Liver (tissue), 9 donors: Measurements from ENCODE around the gene NFATC1. TPM values are rescaled to one million over a fixed set of nuclear protein-coding genes. Genes with fewer than 3 reads are reported as not detected.

Experiments
- DNase-seq: peaks from one replicate; pipeline ENCODE4 v3.0.0-alpha.2; 2017; ENCODE audit warnings: low spot score
- H3K27ac ChIP-seq, 2 donors: one replicate each; pipeline ENCODE4 v1.7.0; 2013; ENCODE audit warnings: inconsistent platforms in 2 of 2, low read length in 2 of 2, control low read depth in 1 of 2, low read depth in 1 of 2, mild to moderate bottlenecking in 1 of 2
- H3K27me3 ChIP-seq, 4 donors: one replicate each; pipeline versions ENCODE4 v1.6.1 to v1.7.0; 2013; ENCODE audit warnings: low read length in 3 of 4, inconsistent platforms in 1 of 4, mild to moderate bottlenecking in 1 of 4, moderate library complexity in 1 of 4; ENCODE audit not compliant: control insufficient read depth in 4 of 4, insufficient read depth in 4 of 4
- H3K36me3 ChIP-seq, 4 donors: one replicate each; pipeline versions ENCODE4 v1.6.1 to v1.7.0; 2013; ENCODE audit warnings: low read length in 3 of 4, mild to moderate bottlenecking in 3 of 4, low read depth in 1 of 4, moderate library complexity in 1 of 4; ENCODE audit not compliant: control insufficient read depth in 4 of 4, insufficient read depth in 3 of 4
- H3K4me1 ChIP-seq, 4 donors: one replicate each; pipeline versions ENCODE4 v1.6.1 to v1.7.0; 2013; ENCODE audit warnings: low read length in 3 of 4, mild to moderate bottlenecking in 3 of 4, moderate library complexity in 1 of 4; ENCODE audit not compliant: control insufficient read depth in 4 of 4, insufficient read depth in 4 of 4
- H3K4me3 ChIP-seq, 3 donors: one replicate each; pipeline versions ENCODE4 v1.6.1 to v1.7.0; 2013; ENCODE audit warnings: low read length in 3 of 3, control low read depth in 1 of 3, low read depth in 1 of 3, mild to moderate bottlenecking in 1 of 3
- H3K9ac ChIP-seq, 2 donors: one replicate each; pipeline ENCODE4 v1.7.0; 2013; ENCODE audit warnings: low read length in 2 of 2, mild to moderate bottlenecking in 2 of 2, moderate library complexity in 2 of 2, control low read depth in 1 of 2, low read depth in 1 of 2
- H3K9me3 ChIP-seq, 4 donors: one replicate each; pipeline versions ENCODE4 v1.6.1 to v1.7.0; 2013; ENCODE audit warnings: low read length in 3 of 4; ENCODE audit not compliant: control insufficient read depth in 4 of 4
- EGR1 ChIP-seq, 2 donors: IDR thresholded peaks; 2 replicates each; pipeline ENCODE4 v1.6.1; 2016 to 2018; ENCODE audit warnings: antibody characterized with exemption in 2 of 2, low read depth in 2 of 2
- FOXA1 ChIP-seq: IDR thresholded peaks from 2 replicates; pipeline ENCODE4 v1.6.1; 2016; ENCODE audit warnings: antibody characterized with exemption
- FOXA2 ChIP-seq: IDR thresholded peaks from 2 replicates; pipeline ENCODE4 v1.6.1; 2016; ENCODE audit warnings: antibody characterized with exemption
- GABPA ChIP-seq, 2 donors: IDR thresholded peaks in 1 of 2; conservative IDR thresholded peaks in 1 of 2; 2 replicates each; pipeline ENCODE4 v1.6.1; 2016; ENCODE audit warnings: antibody characterized with exemption in 2 of 2, mild to moderate bottlenecking in 1 of 2, moderate library complexity in 1 of 2
- HNF4A ChIP-seq, 2 donors: conservative IDR thresholded peaks; 2 replicates each; pipeline ENCODE4 v1.6.1; 2016; ENCODE audit warnings: antibody characterized with exemption in 2 of 2, mild to moderate bottlenecking in 2 of 2
- HNF4G ChIP-seq: IDR thresholded peaks from 2 replicates; pipeline ENCODE4 v1.6.1; 2016; ENCODE audit warnings: antibody characterized with exemption
- JUND ChIP-seq, 2 donors: IDR thresholded peaks; 2 replicates each; pipeline ENCODE4 v1.6.1; 2016; ENCODE audit warnings: antibody characterized with exemption in 2 of 2
- NR2F2 ChIP-seq: IDR thresholded peaks from 2 replicates; pipeline ENCODE4 v1.6.1; 2016; ENCODE audit warnings: antibody characterized with exemption
- RAD21 ChIP-seq, 2 donors: IDR thresholded peaks; 2 replicates each; pipeline ENCODE4 v1.6.1; 2016; ENCODE audit warnings: antibody characterized with exemption in 2 of 2, mild to moderate bottlenecking in 2 of 2
- RXRA ChIP-seq, 2 donors: IDR thresholded peaks; 2 replicates each; pipeline ENCODE4 v1.6.1; 2017 to 2018; ENCODE audit warnings: antibody characterized with exemption in 2 of 2, mild to moderate bottlenecking in 1 of 2
- SP1 ChIP-seq: IDR thresholded peaks from 2 replicates; pipeline ENCODE4 v1.6.1; 2018; ENCODE audit warnings: antibody characterized with exemption, mild to moderate bottlenecking
- TAF1 ChIP-seq: conservative IDR thresholded peaks from 2 replicates; pipeline ENCODE4 v1.6.1; 2016; ENCODE audit warnings: antibody characterized with exemption, mild to moderate bottlenecking
- YY1 ChIP-seq: IDR thresholded peaks from 2 replicates; pipeline ENCODE4 v1.6.1; 2016; ENCODE audit warnings: antibody characterized with exemption, mild to moderate bottlenecking
- WGBS: extraction: QIAGEN DNeasy Blood & Tissue Kit; methylation state at CpG from one replicate; pipeline ENCODE4 v1.1.7; 2013; 5-methylcytosine and 5-hydroxymethylcytosine counted together
- polyA plus RNA-seq, 2 donors: library from polyadenylated mRNA; stranded (reverse) in 1 of 2; unstranded in 1 of 2; fragments of 200-250 nt in 1 of 2; fragments of >200 nt in 1 of 2; fragmentation: Nextera tagmentation in 1 of 2; extraction: Ambion mirVana in 1 of 2; gene quantifications; one replicate each; pipeline versions ENCODE4 v1.2.1 to v1.2.3, GENCODE V29; 2013 to 2015
- total RNA-seq, 2 donors: library from RNA; depleted of rRNA; stranded (reverse); fragments of >200 nt; gene quantifications; one replicate each; pipeline ENCODE4 v1.2.3, GENCODE V29; 2014
- TF ChIP-seq, protein P1 (sequence below): IDR thresholded peaks from 2 replicates; pipeline ENCODE4 v1.6.1; 2016; ENCODE audit warnings: antibody characterized with exemption, mild to moderate bottlenecking
- TF ChIP-seq, protein P2 (sequence below): IDR thresholded peaks from 2 replicates; pipeline ENCODE4 v1.6.1; 2016; ENCODE audit warnings: antibody characterized with exemption
- TF ChIP-seq, protein P3 (sequence below): fragments of 150-350 bp; IDR thresholded peaks from 2 replicates; pipeline ENCODE4 v1.5.1; 2017; ENCODE audit warnings: improper control_type of control experiment, low read depth, low read length; ENCODE audit not compliant: missing input control
- TF ChIP-seq, protein P4 (sequence below): IDR thresholded peaks from 2 replicates; pipeline ENCODE4 v1.6.1; 2016; ENCODE audit warnings: antibody characterized with exemption
- TF ChIP-seq, protein P5 (sequence below): IDR thresholded peaks from 2 replicates; pipeline ENCODE4 v1.6.1; 2016; ENCODE audit warnings: antibody characterized with exemption
- donor health status: healthy.
- donor health status: healthy.
- donor health status: healthy.
- donor health status: healthy.
- donor health status: healthy.

The NFATC1 gene
- total and polyA plus RNA-seq, 4 donors: 0.57 to 2.2 (median 1.3) TPM

DNA sequence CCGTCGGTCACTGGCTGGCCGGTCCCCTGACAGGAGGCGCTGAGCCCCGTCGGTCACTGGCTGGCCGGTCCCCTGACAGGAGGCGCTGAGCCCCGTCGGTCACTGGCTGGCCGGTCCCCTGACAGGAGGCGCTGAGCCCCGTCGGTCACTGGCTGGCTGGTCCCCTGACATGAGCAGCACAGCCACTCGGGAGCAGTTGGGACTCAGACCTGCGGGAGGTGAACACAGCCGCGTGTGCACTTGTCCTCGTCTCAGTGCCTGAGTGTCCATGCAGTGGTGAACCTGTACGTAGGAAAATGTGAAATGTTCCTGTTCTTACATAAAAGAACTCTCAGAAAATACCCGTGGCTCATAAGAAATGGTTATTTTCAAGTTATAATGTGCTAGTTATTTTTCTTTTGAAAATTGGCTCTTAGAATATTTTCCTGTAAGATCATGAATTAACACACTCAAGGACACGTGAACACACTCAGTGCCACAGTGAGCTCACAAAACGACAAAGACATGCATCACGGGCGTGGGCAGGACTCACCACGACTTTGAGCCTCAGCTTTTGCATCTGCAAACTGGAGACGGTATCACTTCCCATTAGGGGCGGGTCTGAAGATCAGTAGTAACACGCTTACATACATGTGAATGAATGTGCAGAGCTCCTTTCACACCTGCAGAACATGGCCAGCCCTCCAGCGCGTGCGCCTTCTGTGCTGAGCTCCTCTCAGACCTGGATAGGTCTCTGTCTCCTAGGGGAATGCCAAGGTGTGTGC lies 21.1 kb upstream of the NFATC1 start:
- Histone ChIP-seq H3K27ac (no peak overlapping the region), H3K27me3 (no peaks in the 10 kb centered on the region), H3K36me3 (peaks cover 4 to 16% (median 7%) of the 10 kb centered on the region in 4 donors), H3K9ac (no peak overlapping the region), H3K4me1 (no peaks in the 10 kb centered on the region), H3K4me3 (no peak overlapping the region), H3K9me3 (no peaks in the 10 kb centered on the region)
- TF ChIP-seq JUND (IDR thresholded peaks at IDR 0.05): no peak
- no peak for TF ChIP-seq FOXA1
- TF ChIP-seq SP1: no peak
- TF ChIP-seq, protein P1, sequence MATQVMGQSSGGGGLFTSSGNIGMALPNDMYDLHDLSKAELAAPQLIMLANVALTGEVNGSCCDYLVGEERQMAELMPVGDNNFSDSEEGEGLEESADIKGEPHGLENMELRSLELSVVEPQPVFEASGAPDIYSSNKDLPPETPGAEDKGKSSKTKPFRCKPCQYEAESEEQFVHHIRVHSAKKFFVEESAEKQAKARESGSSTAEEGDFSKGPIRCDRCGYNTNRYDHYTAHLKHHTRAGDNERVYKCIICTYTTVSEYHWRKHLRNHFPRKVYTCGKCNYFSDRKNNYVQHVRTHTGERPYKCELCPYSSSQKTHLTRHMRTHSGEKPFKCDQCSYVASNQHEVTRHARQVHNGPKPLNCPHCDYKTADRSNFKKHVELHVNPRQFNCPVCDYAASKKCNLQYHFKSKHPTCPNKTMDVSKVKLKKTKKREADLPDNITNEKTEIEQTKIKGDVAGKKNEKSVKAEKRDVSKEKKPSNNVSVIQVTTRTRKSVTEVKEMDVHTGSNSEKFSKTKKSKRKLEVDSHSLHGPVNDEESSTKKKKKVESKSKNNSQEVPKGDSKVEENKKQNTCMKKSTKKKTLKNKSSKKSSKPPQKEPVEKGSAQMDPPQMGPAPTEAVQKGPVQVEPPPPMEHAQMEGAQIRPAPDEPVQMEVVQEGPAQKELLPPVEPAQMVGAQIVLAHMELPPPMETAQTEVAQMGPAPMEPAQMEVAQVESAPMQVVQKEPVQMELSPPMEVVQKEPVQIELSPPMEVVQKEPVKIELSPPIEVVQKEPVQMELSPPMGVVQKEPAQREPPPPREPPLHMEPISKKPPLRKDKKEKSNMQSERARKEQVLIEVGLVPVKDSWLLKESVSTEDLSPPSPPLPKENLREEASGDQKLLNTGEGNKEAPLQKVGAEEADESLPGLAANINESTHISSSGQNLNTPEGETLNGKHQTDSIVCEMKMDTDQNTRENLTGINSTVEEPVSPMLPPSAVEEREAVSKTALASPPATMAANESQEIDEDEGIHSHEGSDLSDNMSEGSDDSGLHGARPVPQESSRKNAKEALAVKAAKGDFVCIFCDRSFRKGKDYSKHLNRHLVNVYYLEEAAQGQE: no peak
- TF ChIP-seq, protein P2, sequence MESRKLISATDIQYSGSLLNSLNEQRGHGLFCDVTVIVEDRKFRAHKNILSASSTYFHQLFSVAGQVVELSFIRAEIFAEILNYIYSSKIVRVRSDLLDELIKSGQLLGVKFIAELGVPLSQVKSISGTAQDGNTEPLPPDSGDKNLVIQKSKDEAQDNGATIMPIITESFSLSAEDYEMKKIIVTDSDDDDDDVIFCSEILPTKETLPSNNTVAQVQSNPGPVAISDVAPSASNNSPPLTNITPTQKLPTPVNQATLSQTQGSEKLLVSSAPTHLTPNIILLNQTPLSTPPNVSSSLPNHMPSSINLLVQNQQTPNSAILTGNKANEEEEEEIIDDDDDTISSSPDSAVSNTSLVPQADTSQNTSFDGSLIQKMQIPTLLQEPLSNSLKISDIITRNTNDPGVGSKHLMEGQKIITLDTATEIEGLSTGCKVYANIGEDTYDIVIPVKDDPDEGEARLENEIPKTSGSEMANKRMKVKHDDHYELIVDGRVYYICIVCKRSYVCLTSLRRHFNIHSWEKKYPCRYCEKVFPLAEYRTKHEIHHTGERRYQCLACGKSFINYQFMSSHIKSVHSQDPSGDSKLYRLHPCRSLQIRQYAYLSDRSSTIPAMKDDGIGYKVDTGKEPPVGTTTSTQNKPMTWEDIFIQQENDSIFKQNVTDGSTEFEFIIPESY: no peak
- no peak for TF ChIP-seq HNF4A (conservative IDR thresholded peaks at IDR 0.05)
- TF ChIP-seq, protein P3, sequence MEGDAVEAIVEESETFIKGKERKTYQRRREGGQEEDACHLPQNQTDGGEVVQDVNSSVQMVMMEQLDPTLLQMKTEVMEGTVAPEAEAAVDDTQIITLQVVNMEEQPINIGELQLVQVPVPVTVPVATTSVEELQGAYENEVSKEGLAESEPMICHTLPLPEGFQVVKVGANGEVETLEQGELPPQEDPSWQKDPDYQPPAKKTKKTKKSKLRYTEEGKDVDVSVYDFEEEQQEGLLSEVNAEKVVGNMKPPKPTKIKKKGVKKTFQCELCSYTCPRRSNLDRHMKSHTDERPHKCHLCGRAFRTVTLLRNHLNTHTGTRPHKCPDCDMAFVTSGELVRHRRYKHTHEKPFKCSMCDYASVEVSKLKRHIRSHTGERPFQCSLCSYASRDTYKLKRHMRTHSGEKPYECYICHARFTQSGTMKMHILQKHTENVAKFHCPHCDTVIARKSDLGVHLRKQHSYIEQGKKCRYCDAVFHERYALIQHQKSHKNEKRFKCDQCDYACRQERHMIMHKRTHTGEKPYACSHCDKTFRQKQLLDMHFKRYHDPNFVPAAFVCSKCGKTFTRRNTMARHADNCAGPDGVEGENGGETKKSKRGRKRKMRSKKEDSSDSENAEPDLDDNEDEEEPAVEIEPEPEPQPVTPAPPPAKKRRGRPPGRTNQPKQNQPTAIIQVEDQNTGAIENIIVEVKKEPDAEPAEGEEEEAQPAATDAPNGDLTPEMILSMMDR: no peak
- TF ChIP-seq YY1: no peak
- TF ChIP-seq TAF1: no peak
- TF ChIP-seq, protein P4, sequence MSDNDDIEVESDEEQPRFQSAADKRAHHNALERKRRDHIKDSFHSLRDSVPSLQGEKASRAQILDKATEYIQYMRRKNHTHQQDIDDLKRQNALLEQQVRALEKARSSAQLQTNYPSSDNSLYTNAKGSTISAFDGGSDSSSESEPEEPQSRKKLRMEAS: no peak
- no peak for TF ChIP-seq HNF4G
- TF ChIP-seq GABPA (IDR thresholded peaks at IDR 0.05 in 1 of 2, conservative IDR thresholded peaks at IDR 0.05 in 1 of 2): no peak
- no peak for TF ChIP-seq FOXA2
- no peak for TF ChIP-seq RXRA (IDR thresholded peaks at IDR 0.05)
- no peak for TF ChIP-seq RAD21 (IDR thresholded peaks at IDR 0.05)
- TF ChIP-seq EGR1 (IDR thresholded peaks at IDR 0.05; ENCODE audit: low read depth in 2 of 2): no peak
- no peak for TF ChIP-seq NR2F2
- TF ChIP-seq, protein P5, sequence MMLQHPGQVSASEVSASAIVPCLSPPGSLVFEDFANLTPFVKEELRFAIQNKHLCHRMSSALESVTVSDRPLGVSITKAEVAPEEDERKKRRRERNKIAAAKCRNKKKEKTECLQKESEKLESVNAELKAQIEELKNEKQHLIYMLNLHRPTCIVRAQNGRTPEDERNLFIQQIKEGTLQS: no peak
- DNase-seq: no peak
- 89% methylated on average over 25 of the region's 32 CpGs for WGBS
